CD4-positive, alpha-beta memory T cell (primary cell): ENCODE results near the gene HOMER1. TPM values are rescaled to one million over a fixed set of nuclear protein-coding genes. Genes with fewer than 3 reads are reported as not detected.

Source experiments
- CTCF ChIA-PET: fragments of 350-600 bp; sonication (Branson Sonifier 250); formaldehyde crosslinking; loops from one replicate; lab custom pipeline; 2021; ENCODE audit warnings: inconsistent platforms; ENCODE audit not compliant: partially characterized antibody; lab: Charles Lee
- POLR2A ChIA-PET: fragments of 350-600 bp; sonication (Branson Sonifier 250); formaldehyde crosslinking; loops from one replicate; lab custom pipeline; 2021; ENCODE audit not compliant: partially characterized antibody; lab: Charles Lee
- DNase-seq, 5 donors: peaks; one replicate each; pipeline versions ENCODE4 v3.0.0 to v3.0.0-alpha.2; 2020 to 2022; ENCODE audit warnings: mixed read lengths in 1 of 5
- H3K27ac ChIP-seq: one replicate; pipeline ENCODE4 v1.7.0; 2013; ENCODE audit warnings: low read depth, low read length
- H3K27me3 ChIP-seq: 2 replicates; pipeline ENCODE4 v1.7.0; 2013; ENCODE audit warnings: mild to moderate bottlenecking, low read length, moderate library complexity; ENCODE audit not compliant: insufficient read depth
- H3K36me3 ChIP-seq: 2 replicates; pipeline ENCODE4 v1.7.0; 2013; ENCODE audit warnings: mild to moderate bottlenecking, low read length, moderate library complexity; ENCODE audit not compliant: insufficient read depth
- H3K4me1 ChIP-seq: 2 replicates; pipeline ENCODE4 v1.7.0; 2013; ENCODE audit warnings: mild to moderate bottlenecking, low read length, moderate library complexity; ENCODE audit not compliant: insufficient read depth
- H3K4me3 ChIP-seq, 2 donors: one replicate each; pipeline ENCODE4 v1.7.0; 2013; ENCODE audit warnings: low read length in 2 of 2, mild to moderate bottlenecking in 1 of 2
- H3K9me3 ChIP-seq, 2 donors: one replicate each; pipeline ENCODE4 v1.7.0; 2013; ENCODE audit warnings: low read length in 2 of 2, control low read depth in 1 of 2; ENCODE audit not compliant: control insufficient read depth in 1 of 2
- H3K27ac Mint-ChIP-seq, 7 donors: one replicate each; pipeline ENCODE4 v1.8.0; 2020 to 2021; ENCODE audit warnings: mixed read lengths in 7 of 7, mild to moderate bottlenecking in 6 of 7, inconsistent platforms in 3 of 7, moderate library complexity in 3 of 7
- H3K27me3 Mint-ChIP-seq, 2 donors: one replicate each; pipeline ENCODE4 v1.8.0; 2020 to 2021; ENCODE audit warnings: mixed read lengths in 2 of 2
- H3K36me3 Mint-ChIP-seq, 2 donors: one replicate each; pipeline ENCODE4 v1.8.0; 2020 to 2021; ENCODE audit warnings: mixed read lengths in 2 of 2, inconsistent platforms in 1 of 2, mild to moderate bottlenecking in 1 of 2
- H3K4me1 Mint-ChIP-seq, 4 donors: one replicate each; pipeline ENCODE4 v1.8.0; 2020 to 2021; ENCODE audit warnings: mixed read lengths in 4 of 4, mild to moderate bottlenecking in 1 of 4
- H3K4me3 Mint-ChIP-seq, 8 donors: one replicate each; pipeline ENCODE4 v1.8.0; 2020 to 2021; ENCODE audit warnings: mixed read lengths in 8 of 8, mild to moderate bottlenecking in 7 of 8, moderate library complexity in 6 of 8, inconsistent platforms in 3 of 8
- H3K9me3 Mint-ChIP-seq, 8 donors: one replicate each; pipeline ENCODE4 v1.8.0; 2020 to 2021; ENCODE audit warnings: mixed read lengths in 8 of 8, mild to moderate bottlenecking in 5 of 8, inconsistent platforms in 3 of 8, moderate library complexity in 1 of 8
- intact Hi-C: fragments of 100-400 bp; cut with micrococcal nuclease; formaldehyde crosslinking; loops from one replicate; pipeline ENCODE4 v1.15.1; 2023
- polyA plus RNA-seq, 2 donors: library from polyadenylated mRNA; unstranded; fragments of 300-500 nt; fragmentation: Illumina TruSeq; gene quantifications; one replicate each; pipeline ENCODE4 v1.2.3, GENCODE V29; 2021
- total RNA-seq, 2 experiments: library from RNA; stranded (reverse); gene quantifications; one replicate each; pipeline ENCODE4 v1.2.3, GENCODE V29; 2021

Gene HOMER1
- total and polyA plus RNA-seq, 4 experiments from 2014 or later, result 1.5 to 2.9 (median 1.7) TPM

DNA sequence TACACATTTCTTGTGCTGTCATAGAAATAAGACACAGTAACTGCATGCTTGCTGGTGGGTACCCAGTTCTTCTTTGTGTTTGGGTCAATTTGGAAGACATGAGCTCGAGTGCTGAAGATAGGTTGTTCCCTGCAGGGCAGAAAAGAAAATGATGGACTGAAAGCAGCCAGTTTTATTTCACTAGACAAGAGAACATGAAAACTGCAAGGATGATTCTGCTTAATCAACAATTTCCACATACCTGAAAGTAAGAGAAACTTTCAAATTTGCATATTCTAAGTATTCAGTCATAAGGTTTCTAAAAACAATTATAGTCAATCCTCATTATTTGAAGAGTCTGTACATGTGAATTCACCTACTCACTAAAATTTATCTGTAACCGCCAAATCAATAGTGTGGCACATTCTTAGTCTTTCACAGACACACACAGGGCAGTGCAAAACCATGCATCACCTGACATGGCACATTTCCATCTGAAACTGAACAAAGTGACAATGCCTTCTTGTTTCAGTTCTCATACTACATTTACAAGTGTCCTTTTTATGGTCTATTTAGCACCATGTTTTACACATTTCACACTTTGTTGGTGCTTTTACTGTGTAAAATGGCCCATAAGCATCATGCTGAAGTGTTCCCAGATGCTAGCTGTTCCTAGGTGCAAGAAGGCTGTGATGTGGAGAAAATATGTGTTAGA lies 56.9 kb downstream of the HOMER1 start:
- Histone ChIP-seq H3K27me3 (no peaks in the 10 kb centered on the region), H3K4me3 (no peak overlapping the region), H3K27ac (no peak overlapping the region), H3K4me1 (no peaks in the 10 kb centered on the region), H3K36me3 (no peaks in the 10 kb centered on the region), H3K9me3 (no peaks in the 10 kb centered on the region)
- DNase-seq, result no peak
- Mint-ChIP-seq H3K4me3 (no peak overlapping the region), H3K4me1 (no peaks in the 10 kb centered on the region), H3K27me3 (peaks cover 0 to 4% of the 10 kb centered on the region in 2 donors), H3K36me3 (peaks cover 0 to 4% of the 10 kb centered on the region in 2 donors), H3K27ac (no peak overlapping the region), H3K9me3 (no peaks in the 10 kb centered on the region)
- ChIA-PET CTCF (interaction anchor here (1.9 to 2.0 kb wide), 2 partner anchors 8 to 324 kb away, joined by 7 read pairs; no protein-coding TSS in a partner anchor), POLR2A (no interaction called here)
- intact Hi-C loops, result no loop called here

DNA sequence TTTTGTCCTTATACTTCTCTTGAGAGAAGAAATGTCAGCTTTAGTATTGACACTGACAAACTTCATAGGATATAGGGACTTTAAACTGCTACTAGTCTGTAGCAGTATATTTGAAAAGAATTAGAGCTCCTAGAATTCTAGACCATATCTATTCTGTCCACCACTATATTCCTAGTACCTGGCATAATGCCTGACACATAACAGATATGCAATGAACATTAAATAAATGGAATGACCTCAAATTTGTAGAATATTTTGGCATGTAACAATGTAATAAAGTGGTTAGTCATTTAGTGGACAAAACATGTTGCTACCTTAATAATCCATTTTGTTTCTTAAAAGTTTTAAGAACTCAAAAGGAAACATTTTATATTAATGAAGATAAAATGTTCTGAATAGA lies 57.5 kb downstream of the HOMER1 start:
- Mint-ChIP-seq H3K27ac (no peak overlapping the region), H3K36me3 (peaks cover 0 to 4% of the 10 kb centered on the region in 2 donors), H3K9me3 (no peaks in the 10 kb centered on the region), H3K4me3 (no peak overlapping the region), H3K4me1 (no peaks in the 10 kb centered on the region), H3K27me3 (peaks cover 0 to 4% of the 10 kb centered on the region in 2 donors)
- Histone ChIP-seq H3K36me3 (no peaks in the 10 kb centered on the region), H3K27me3 (no peaks in the 10 kb centered on the region), H3K9me3 (no peaks in the 10 kb centered on the region), H3K4me1 (no peaks in the 10 kb centered on the region), H3K27ac (no peak overlapping the region), H3K4me3 (no peak overlapping the region)
- intact Hi-C loops, result no loop called here
- DNase-seq, result no peak
- ChIA-PET POLR2A (no interaction called here), CTCF (interaction anchor here (1.9 to 2.0 kb wide), 2 partner anchors 9 to 323 kb away, joined by 7 read pairs; no protein-coding TSS in a partner anchor)

DNA sequence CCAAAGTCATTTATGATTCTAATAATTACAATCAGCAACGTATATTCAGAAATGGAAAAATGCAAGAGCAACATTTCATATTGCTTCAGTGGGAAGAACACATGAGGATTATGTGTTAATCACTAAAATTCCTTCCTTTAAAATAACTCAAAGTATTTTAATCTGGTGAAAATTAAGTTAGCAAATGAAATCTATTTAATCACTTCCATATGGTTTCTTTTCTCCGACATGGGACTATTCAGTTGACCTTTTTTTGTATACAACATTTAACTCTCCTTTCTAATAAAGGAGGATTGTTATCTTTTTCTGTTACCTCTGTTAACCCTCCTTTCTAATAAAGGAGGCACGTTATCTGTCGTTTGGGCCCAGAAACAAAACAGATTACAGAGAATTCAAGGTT lies 59.9 kb downstream of the HOMER1 start:
- intact Hi-C loops, result no loop called here
- H3K4me1 ChIP-seq, result no peaks in the 10 kb centered on the region
- H3K9me3 ChIP-seq, result no peaks in the 10 kb centered on the region
- ChIA-PET CTCF (interaction anchor here (2.4 kb wide), 1 partner anchor 11 kb away, joined by 8 read pairs; no protein-coding TSS in a partner anchor), POLR2A (no interaction called here)
- H3K36me3 ChIP-seq, result no peaks in the 10 kb centered on the region
- Mint-ChIP-seq H3K27me3 (peaks cover 0 to 4% of the 10 kb centered on the region in 2 donors), H3K4me1 (no peaks in the 10 kb centered on the region), H3K4me3 (no peak overlapping the region), H3K9me3 (no peaks in the 10 kb centered on the region), H3K36me3 (peaks cover 0 to 4% of the 10 kb centered on the region in 2 donors), H3K27ac (no peak overlapping the region)
- no peak for DNase-seq
- no peak overlapping the region for H3K4me3 ChIP-seq
- no peaks in the 10 kb centered on the region for H3K27me3 ChIP-seq
- H3K27ac ChIP-seq, result no peak overlapping the region

DNA sequence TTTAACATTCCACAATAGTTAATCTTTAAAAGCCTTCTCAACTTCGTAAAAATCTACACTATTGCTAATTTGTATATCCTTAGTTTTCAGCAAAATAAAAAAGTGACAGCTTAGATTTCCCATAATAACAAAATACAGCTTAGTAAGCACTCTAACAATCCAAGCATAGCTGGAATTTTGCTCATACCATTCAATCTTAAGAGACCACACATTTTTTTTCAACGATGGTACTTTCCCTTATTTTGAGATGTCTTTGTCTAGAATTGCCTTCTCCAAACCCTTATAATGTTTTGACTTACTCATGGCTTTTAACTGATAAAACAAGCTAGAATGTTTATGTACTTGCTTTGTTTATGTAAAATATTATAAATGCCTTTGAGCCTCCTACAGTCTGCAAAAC lies 65.6 kb downstream of the HOMER1 start:
- no peak overlapping the region for H3K27ac ChIP-seq
- intact Hi-C loops, result no loop called here
- no peaks in the 10 kb centered on the region for H3K36me3 Mint-ChIP-seq
- H3K4me3 ChIP-seq, result no peak overlapping the region
- no peak overlapping the region for H3K4me3 Mint-ChIP-seq
- H3K27me3 ChIP-seq, result no peaks in the 10 kb centered on the region
- H3K4me1 Mint-ChIP-seq, result no peaks in the 10 kb centered on the region
- H3K9me3 Mint-ChIP-seq, result no peaks in the 10 kb centered on the region
- no peak overlapping the region for H3K27ac Mint-ChIP-seq
- POLR2A ChIA-PET, result no interaction called here
- H3K36me3 ChIP-seq, result no peaks in the 10 kb centered on the region
- H3K9me3 ChIP-seq, result no peaks in the 10 kb centered on the region
- no peak for DNase-seq
- H3K4me1 ChIP-seq, result no peaks in the 10 kb centered on the region
- CTCF ChIA-PET, result interaction anchor here (0.6 to 1.4 kb wide), 2 partner anchors 16 to 314 kb away, joined by 3 to 5 read pairs; no protein-coding TSS in a partner anchor
- H3K27me3 Mint-ChIP-seq, result peaks cover 0 to 4% of the 10 kb centered on the region in 2 donors

DNA sequence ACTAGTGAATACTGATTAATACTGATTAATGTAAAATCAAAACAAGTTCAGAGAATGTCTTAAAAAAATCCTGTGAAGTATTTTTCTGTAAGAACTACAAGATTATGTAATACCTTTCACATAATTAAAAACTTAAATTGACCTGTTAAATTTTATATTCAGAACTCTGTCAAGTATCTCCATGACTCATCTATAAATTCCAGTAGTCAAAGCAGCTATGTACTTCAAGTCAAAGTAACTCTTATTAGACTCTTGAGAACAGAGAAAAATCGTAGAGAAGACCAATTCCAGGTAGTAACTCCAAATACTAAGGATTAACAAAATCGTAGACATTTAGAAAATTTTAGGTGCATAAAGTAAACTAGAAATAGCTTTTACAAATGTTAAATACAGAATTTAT lies 77.1 kb downstream of the HOMER1 start:
- intact Hi-C loops, result no loop called here
- Mint-ChIP-seq H3K4me3 (no peak overlapping the region), H3K9me3 (no peaks in the 10 kb centered on the region), H3K4me1 (no peaks in the 10 kb centered on the region), H3K36me3 (no peaks in the 10 kb centered on the region), H3K27me3 (peaks cover 0 to 2% of the 10 kb centered on the region in 2 donors), H3K27ac (no peak overlapping the region)
- no peaks in the 10 kb centered on the region for H3K9me3 ChIP-seq
- DNase-seq, result no peak
- no peak overlapping the region for H3K4me3 ChIP-seq
- no peaks in the 10 kb centered on the region for H3K36me3 ChIP-seq
- ChIA-PET POLR2A (no interaction called here), CTCF (no interaction called here)
- no peaks in the 10 kb centered on the region for H3K27me3 ChIP-seq
- H3K27ac ChIP-seq, result no peak overlapping the region
- H3K4me1 ChIP-seq, result no peaks in the 10 kb centered on the region

DNA sequence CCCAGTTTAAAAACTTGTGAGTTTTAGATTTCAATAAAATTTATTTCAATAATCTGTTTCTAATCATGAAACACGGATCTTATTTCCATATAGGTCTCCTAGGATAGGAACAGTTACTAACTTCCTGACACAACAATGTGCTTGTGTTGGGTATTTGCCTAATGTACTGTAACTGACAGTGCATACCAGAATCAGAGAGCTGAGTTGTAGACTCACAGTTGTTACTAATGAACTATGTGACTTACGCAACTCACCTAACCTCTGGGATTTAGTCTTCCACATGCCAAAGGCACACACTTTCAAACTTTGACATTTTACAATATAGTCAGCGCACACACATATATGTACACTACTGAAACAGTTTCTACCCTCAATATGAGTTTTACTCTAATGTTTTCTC lies 77.7 kb downstream of the HOMER1 start:
- no peaks in the 10 kb centered on the region for H3K9me3 Mint-ChIP-seq
- Histone ChIP-seq H3K4me1 (no peaks in the 10 kb centered on the region), H3K36me3 (no peaks in the 10 kb centered on the region), H3K27ac (no peak overlapping the region), H3K27me3 (no peaks in the 10 kb centered on the region), H3K9me3 (no peaks in the 10 kb centered on the region), H3K4me3 (no peak overlapping the region)
- ChIA-PET POLR2A (no interaction called here), CTCF (no interaction called here)
- no peaks in the 10 kb centered on the region for H3K4me1 Mint-ChIP-seq
- peaks cover 0 to 1% of the 10 kb centered on the region in 2 donors for H3K27me3 Mint-ChIP-seq
- H3K4me3 Mint-ChIP-seq, result no peak overlapping the region
- H3K27ac Mint-ChIP-seq, result no peak overlapping the region
- intact Hi-C loops, result no loop called here
- no peak for DNase-seq
- no peaks in the 10 kb centered on the region for H3K36me3 Mint-ChIP-seq

DNA sequence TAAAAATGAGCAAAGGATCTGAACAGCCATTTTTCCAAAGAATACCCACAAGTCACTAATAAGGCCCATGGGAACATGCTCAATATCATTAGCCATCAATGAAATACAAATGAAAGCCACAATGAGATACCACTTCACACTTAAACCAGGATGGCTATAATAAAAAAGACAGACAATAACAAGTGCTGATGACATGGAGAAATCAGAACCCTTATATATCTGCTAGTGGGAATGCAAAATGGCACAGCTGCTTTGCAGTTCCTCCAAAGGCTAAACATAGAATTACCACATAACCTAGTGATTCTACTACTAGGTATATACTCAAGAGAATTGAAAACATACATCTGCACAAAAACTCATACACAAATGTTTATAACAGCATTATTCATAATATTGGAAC lies 83.7 kb downstream of the HOMER1 start:
- CTCF ChIA-PET, result no interaction called here

More for the DNA sequence above, 83.7 kb downstream of the HOMER1 start:
- Mint-ChIP-seq H3K27me3 (peaks cover 0 to 1% of the 10 kb centered on the region in 2 donors), H3K4me3 (no peak overlapping the region), H3K9me3 (no peaks in the 10 kb centered on the region), H3K36me3 (no peaks in the 10 kb centered on the region), H3K27ac (no peak overlapping the region), H3K4me1 (no peaks in the 10 kb centered on the region)
- intact Hi-C loops, result no loop called here
- Histone ChIP-seq H3K9me3 (no peaks in the 10 kb centered on the region), H3K27me3 (no peaks in the 10 kb centered on the region), H3K27ac (no peak overlapping the region), H3K4me1 (no peaks in the 10 kb centered on the region), H3K36me3 (no peaks in the 10 kb centered on the region), H3K4me3 (no peak overlapping the region)
- DNase-seq, result no peak
- POLR2A ChIA-PET, result no interaction called here
